NCI-H1417 treated with DMSO at 0.1 percent for 48 hours (cell line): Measurements from ENCODE around the gene G2E3.
"Not testable (repeated sequence)": the region's sequence is repeated elsewhere in the genome, so short reads cannot be mapped to it uniquely, and the experiment has no call there.

Experiments
- DNase-seq: peaks from one replicate; lab custom pipeline; 2025; lab: John Stamatoyannopoulos, UW

G2E3 gene, protein sequence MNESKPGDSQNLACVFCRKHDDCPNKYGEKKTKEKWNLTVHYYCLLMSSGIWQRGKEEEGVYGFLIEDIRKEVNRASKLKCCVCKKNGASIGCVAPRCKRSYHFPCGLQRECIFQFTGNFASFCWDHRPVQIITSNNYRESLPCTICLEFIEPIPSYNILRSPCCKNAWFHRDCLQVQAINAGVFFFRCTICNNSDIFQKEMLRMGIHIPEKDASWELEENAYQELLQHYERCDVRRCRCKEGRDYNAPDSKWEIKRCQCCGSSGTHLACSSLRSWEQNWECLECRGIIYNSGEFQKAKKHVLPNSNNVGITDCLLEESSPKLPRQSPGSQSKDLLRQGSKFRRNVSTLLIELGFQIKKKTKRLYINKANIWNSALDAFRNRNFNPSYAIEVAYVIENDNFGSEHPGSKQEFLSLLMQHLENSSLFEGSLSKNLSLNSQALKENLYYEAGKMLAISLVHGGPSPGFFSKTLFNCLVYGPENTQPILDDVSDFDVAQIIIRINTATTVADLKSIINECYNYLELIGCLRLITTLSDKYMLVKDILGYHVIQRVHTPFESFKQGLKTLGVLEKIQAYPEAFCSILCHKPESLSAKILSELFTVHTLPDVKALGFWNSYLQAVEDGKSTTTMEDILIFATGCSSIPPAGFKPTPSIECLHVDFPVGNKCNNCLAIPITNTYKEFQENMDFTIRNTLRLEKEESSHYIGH

DNA sequence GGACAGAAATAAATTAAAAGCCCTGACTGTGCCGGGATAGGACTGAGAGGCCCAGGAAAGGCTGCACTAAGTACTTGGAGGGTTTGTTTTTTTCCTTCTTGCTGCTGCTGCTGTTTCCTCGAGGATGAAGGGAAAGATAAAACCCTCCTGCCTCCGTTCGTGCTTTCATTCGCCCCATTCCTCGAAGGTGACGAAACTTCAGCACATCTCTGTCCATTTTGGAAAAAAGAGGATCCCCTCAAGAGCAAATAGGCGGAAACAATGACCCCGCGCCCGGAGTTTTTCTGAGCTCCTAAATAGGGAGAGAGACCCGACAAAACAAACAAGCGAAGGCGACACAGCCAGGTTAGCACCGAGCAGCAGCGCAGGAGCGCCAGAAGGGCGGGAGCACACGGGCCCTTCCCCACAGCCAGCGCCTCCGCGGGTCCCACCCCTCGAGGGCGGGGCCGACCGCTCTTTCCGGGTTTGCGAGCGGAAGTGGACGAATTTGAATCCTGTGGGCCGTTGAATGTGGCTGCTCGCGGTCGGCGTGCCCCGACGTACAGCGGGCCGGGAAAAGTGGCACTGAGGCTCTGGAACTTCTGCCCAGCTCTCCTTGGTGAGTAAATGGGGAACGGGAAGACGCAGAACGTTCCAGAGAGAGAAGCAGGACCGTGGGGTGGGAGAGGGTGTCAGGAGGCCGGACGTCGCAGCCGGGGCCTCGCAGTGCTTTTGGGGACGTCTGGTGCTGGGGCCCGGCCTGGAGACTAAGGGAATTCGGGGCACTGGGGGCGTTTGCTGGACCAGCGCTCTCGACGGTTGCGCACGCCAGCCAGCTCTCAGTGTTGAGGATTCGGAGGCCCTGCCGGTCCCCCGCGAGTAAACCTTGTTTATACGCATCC lies at the start of gene G2E3:
Gene G2E3 (plus strand): TSS at position 484 of the 881 bp plus-strand sequence. CDS start 21,922 bp downstream, outside the sequence.
- peak; percentile 85 for DNase-seq

DNA sequence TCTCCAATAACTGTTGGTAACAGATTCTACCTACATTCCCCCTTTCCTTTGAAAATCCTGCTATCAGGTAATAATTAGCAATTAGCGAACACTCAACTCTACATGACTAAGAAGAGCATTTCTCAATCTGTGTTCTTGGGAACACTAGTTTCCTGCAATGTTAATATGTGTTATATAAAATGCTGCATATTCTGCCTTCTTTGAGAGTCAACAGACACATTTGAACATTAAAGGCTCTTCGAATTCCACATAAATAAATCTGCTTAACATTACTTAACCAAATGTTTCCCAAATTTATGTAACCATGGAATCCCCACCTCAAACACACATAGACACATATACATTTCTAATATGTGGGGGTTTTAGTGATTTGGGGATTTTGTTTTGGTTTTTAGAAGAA lies 41.2 kb upstream of the G2E3 start:
- DNase-seq: no peak

DNA sequence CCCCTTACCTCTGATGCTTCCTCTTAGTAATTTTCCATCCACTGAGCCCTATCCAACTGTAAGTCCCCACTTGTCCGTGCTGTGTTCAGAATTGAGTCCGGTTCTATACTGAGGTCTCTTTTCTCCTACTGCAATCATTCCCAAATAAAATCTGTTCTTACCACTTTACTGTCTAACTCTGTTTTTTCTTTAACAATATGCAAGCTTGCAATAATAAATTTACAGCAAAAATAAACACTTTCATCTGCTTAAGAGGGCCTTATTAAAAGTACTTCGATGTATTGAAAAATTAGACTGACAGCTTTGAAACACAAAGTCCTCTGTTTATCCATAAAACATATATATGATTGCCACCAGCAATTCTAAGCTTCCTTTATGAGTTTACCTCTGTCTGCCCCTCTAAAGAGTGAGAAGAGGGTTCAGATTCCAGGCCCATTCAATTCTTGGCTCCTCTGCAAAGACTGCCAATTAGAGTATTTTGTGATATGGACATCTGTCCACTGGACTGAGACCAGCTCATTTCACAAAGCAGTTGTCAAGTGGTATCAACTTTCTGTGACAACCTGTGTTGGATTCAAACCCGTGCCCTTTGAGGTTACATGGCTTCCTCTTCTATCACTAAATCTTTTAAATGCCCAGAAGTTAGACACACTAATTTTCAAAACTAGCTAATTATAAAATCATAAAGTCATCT lies 39.9 kb upstream of the G2E3 start:
- no peak for DNase-seq

DNA sequence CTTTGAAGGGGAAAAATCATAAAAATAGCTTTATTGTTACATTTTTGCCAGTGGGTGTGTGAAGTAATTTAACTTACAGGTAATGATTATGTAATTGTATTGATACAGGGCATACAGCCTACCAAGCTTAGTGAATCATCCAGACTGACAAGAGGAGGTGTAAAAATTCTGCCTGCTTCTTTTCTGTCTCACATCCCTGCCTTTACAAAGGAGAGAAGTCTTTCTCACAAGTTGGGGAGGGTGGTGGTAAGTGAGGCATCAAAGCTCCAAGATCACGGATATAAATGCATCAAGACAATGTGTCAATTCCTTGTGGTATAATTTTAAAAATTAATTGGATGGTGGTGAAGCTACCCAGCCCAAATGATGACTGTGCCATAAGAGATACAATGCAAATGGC lies 39.0 kb upstream of the G2E3 start:
- DNase-seq: peak; percentile 8

DNA sequence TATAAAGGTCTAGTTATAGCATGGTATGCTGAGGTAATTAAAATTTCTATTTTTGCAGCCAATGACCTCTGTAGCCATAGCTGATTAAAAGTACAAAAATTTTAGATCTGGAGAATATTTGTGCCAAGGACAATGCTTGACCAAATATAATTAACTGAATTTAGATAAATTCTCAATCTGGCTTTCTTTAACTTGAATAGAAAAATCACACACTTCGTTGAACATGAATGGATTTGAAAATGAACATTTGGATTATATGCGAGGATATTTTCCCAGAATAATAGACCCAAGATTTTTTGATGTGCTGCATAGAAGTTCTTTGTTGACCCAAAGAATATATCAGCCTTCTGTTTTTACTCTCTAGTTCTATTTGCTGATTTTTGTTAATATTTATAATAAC lies 38.4 kb upstream of the G2E3 start:
- DNase-seq: peak; percentile 38

DNA sequence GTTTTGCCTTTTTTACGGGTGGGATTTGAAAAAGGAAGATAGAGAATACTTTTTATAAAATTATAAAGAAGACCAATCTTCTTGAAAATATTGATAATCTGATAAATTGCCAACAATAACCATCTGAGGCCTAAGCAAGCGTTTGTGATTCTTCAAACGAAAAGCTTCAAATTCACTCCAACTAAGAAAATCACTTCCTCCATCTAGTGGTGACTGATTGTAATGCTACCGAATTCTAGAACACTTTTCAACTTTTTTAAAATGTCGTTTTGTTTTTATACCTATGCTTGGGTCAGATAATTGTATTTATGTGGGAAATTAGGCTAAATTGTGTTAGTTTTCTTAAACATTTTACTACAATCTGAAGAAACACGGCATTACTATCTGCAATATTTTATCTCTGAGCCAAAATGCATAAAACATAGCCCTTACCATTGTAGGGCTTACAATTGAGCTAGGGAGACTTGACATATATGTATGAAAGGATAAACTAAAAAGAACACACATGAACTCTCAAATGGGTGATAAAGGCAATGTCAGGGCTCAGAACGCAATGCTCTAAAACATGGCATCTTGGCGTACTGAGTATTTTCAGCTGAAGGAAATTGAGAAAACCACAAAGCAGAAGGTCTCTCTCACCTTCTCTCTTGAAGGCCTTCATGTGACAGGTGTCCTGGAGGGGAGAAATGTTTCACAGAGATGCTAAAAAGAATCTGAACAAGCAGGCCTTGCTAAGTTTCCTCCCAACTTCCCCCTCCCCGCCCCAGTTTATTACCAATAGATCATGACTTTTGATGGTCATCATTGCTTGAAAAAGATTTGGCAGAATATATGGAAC lies 36.8 kb upstream of the G2E3 start:
- peak; percentile 88 for DNase-seq

DNA sequence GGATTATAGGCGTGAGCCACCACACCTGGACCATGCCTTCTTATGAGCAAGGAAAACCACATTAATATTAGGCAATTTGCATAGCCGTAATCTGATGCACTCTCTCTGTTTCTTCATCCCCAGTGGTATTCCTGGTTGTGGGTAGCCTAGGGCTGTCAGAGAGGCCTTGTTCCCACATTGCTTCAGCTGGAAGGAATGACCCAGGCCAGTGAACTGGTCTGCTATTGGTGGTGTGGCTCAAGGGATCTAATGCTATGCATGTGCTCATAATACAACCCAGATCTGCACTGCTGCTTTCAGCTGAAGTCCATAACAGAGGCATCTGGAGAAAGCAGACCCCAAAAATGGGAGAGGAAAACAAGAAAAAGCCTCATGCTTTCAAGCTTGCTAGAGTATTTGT lies 33.1 kb upstream of the G2E3 start:
- no peak for DNase-seq

DNA sequence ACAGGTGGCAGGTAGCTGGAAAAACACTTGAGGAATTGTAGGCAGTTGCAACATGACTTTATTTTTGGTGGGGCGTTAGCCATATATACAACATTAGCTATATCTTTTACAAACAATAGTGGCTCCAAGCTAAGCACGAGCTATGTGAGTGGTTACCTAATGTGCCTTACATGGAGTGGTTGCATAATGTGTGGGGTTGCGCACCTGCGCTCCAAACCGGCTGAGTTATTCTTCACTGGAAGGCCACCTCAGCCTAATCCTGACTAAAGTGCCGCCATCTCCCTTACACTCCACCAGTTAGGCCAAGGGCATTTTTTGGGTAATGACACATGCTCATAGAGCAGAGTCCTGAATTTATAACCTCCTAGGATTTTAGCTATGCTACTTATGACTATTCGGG lies 31.8 kb upstream of the G2E3 start:
- DNase-seq: no peak

DNA sequence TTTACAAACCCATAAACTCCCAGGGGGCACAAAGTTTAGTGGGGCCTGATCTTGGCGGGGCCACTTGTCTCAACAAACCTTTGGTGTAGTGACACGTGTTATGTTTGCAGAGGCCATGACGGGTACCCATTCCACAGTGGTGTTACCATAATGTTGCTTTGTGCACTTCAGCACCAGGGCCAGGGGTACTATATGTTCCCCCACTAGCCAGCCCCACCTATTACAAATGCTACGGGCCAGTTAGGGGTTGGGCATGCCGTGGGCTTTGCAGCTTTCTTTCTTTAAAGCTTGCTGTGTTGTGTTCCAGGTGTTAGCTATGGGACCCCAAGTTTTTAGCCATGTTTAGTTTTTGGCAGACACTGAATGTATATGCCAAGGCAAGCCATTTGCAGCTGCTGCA lies 30.8 kb upstream of the G2E3 start:
- no peak for DNase-seq

DNA sequence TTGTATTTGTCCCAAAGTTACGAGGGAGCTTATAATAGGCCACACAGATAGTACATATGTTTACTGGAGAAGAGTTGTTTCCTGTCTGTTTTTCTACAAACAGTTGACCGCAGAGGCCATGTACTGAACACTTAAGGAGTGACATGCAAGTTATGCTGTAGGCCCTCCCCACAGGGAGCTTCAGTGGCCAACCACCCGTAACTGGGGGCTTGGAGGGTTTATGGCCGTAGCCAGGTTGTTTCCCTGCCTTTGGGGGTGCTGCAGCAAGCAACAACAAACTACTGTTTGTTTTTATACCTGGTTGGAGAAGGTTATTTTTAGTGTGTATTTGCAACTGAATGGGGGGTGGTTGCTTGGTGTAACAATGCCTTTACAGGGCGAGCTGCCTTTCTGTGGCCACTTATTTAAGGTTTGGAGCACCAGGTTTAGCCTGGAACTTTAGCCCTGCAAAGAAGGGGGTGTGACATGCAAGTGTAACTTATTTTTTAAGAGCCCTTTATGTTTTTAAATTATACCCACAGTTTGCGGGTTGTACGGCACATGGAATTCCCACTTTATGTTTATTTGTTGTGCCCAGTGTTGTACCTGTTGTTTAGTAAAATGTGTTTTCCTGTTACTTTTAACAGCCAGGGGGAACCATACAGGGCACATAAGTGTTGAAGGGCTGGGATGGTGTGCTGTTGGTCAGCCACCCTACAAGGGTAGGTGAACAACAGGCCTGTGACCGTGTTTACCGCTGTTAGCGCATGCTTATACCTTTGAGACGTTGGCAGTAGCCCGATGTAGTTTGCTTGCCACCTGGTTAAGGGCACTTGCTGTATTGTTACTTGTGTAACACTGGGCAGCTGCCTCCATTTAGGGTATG lies 29.9 kb upstream of the G2E3 start:
- no peak for DNase-seq

DNA sequence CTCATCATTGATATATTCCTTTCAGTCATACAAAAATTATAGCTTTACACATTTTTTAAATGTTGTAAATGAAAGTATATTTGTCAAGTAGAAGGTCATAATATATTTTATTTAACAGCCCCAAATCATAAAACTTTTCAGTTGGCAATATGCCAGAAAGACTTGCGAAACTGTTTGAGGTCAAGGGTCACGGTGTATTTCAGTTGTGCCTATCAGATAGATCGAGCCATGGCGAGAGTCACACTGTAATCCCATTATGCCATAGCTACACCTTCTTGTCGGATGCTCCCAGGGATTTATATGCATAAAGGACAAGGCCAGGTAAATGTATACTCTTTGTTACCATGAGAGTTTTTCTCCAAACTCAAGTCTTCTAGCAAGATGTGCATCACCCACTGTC lies 26.7 kb upstream of the G2E3 start:
- DNase-seq: no peak

DNA sequence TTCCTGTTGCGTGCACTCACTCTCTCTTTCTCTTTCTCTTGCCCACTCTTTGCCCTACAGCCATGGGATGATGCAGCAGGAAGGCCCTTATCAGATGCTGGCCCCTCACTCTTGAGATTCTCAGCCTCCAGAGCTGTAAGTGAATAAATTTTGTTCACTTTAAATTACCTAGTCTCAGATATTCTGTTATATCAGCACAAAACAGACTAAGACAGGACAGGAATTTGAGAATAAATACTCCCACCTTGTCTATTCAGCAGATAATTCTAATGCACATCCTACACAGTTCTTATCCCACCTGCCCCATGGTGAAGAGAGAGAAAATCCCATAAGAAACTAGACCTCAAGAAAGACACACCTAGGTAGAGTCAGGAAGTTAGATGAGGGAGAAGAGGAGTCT lies 25.8 kb upstream of the G2E3 start:
- no peak for DNase-seq

DNA sequence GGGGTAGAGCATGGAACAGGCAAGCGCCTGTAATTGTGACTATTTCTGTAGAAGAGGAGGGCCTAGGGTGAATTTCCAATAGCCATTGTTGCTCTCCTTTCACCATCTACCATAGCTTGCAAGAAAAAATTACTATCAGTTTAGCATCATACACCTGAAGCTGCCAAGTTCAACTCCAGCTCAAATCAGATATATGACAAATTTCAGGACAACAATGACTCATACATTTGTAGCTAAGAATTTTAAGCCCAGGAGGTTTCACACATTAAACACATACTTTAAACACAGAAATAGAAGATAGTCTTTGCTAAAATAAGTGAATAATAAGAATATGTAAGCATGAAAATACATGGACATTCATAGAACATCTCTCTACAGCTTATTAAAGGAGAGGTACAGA lies 17.6 kb upstream of the G2E3 start:
- DNase-seq: no peak

DNA sequence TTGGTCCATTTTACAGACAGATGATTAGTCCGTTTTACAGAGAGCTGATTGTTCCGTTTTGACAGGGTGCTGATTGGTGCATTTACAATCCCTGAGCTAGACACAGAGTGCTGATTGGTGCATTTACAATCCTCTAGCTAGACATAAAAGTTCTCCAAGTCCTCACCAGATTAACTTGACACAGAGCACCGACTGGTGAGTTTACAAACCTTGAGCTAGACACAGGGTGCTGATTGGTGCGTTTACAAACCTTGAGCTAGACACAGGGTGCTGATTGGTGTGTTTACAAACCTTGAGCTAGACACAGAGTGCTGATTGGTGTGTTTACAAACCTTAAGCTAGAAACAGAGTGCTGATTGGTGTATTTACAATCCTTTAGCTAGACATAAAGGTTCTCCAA lies 12.2 kb upstream of the G2E3 start:
- not testable (repeated sequence) for DNase-seq

DNA sequence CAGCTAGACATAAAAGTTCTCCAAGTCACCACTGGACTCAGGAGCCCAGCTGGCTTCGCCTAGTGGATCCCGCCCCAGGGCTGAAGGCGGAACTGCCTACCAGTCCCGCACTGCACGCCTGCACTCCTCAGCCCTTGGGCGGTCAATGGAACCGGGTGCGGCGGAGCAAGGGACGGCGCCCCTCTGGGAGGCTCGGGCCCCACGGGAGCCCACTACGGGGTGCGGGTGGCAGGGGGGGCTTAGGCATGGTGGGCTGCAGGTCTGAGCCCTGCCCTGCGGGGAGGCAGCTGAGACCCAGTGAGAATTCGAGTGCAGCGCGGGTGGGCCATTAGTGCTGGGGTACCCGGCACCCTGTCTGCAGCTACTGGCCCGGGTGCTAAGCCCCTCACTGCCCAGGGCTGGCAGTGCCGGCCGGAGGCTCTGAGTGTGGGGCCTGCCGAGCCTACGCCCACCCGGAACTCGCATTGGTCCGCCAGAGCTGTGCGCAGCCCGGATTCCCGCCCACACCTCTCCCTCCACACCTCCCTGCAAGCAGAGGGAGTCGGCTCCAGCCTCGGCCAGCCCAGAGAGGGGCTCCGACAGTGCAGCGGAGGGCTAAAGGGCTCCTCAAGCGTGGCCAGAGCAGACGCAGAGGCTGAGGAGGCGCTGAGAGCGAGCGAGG lies 11.4 kb upstream of the G2E3 start:
- DNase-seq: no peak

DNA sequence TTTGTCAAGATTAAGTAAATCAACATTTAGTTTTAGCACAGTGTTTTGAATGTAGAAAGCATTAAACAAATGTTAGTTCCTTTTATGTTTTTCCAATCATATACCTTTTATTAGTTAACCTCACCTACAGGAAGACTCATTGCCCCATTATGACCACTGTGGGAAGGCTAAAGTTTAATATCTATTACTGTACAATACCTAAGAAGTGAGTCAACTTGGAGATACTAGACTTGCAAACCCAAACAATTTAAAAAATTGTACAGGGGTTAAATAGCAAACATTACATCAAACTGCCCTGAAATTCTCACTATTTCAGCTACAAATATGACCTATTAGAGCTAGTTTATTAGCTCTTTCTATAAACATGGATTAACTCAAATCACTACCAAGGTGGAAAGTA lies 8.6 kb upstream of the G2E3 start:
- no peak for DNase-seq

DNA sequence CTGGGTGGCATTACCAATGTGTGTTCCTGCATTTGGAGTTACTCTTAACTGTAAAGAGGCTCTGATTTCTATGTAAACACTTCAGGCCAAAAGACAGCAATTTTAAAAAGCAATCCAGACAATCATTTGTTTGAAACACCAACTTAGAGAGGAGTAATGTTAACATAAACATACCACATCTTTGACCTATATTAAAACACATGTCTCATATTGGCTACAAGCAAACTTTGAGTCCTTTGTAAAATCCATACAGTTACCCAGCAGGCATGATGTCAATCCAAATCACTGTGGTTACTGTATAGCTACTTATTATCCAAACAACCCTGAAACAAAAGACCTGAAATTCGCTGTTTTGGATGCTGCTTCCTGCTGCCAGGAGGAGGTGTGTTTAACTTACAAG lies 7.5 kb upstream of the G2E3 start:
- peak; percentile 70 for DNase-seq

DNA sequence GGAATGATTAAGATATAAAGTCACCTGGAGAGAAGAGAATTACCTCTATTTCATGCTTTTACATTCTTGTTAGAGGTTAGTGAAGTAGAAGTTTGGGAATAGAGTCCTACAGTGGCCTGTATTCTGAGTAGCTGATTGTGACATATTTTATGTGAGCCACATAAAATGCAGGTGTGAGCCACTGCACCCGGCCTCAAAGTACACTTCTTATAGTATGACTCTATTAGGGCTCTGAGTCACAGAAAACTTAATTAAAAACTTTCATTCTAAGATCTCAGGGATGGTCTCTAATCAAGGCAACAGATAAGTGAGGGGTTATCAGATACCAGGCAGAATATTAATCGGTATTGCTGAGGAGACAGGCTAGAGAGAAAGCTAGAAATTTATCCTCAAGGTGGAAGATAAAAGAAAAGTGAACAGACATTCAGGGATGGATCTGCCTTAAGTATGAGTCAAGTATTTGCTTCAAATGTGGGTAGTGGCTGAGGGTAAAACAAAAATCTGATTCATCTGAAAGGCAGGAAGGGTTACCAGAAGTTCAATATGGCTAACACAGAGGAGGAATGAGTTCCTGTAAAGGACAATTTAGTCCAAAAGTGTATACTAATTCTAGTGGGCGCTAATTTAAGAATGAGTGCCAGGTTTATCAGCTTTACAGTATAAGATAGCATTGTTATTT lies 5.5 kb upstream of the G2E3 start:
- DNase-seq: no peak

DNA sequence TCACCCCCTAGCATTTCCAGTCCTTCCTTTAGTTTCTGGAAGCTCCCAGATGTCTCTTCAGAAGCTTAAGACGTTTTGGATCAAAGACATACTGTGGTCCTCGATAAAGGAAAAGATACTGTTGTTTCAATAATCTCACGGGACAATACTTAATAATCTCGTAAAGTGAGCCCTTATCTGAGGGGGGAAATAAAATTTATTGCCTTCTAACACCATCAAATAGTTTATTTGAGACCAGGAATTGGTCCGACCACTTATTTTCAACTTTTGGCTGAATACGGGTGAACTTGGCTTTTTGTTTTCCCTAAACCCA lies 640 bp upstream of the G2E3 start:
- DNase-seq: no peak
